Left hindlimb (tissue), 1 donor: Measurements from ENCODE around the gene CAPNS1.

Source experiments
- DNase-seq: peaks from one replicate; pipeline ENCODE4 v3.0.0-alpha.2; 2018

CAPNS1 gene

GRCh38 chr19:36139473-36140303 lies at the start of gene CAPNS1:
Gene CAPNS1, plus strand, starts transcription at chr19:36140066. Its CDS starts 946 bp downstream, at chr19:36141012.
- peak; percentile 98 for DNase-seq

GRCh38 chr19:36090910-36091695 lies 48.8 kb upstream of the CAPNS1 start:
- no peak for DNase-seq

GRCh38 chr19:36092566-36092965 lies 47.3 kb upstream of the CAPNS1 start:
- no peak for DNase-seq

GRCh38 chr19:36093146-36093662 lies 46.7 kb upstream of the CAPNS1 start:
- no peak for DNase-seq

- DNase-seq = no peak
These were observed 46.2 kb upstream of the CAPNS1 start for GRCh38 chr19:36093687-36094086.

GRCh38 chr19:36097036-36097435 lies 42.8 kb upstream of the CAPNS1 start:
- DNase-seq = no peak

GRCh38 chr19:36099166-36099785 lies 40.6 kb upstream of the CAPNS1 start:
- no peak for DNase-seq

- DNase-seq = no peak
These were observed 39.4 kb upstream of the CAPNS1 start for GRCh38 chr19:36100476-36100875.

GRCh38 chr19:36101550-36102327 lies 38.1 kb upstream of the CAPNS1 start:
- no peak for DNase-seq

- DNase-seq = no peak
These were observed 36.7 kb upstream of the CAPNS1 start for GRCh38 chr19:36103040-36103626.

- no peak for DNase-seq
These were observed 35.9 kb upstream of the CAPNS1 start for GRCh38 chr19:36103842-36104552.

- no peak for DNase-seq
These were observed 33.4 kb upstream of the CAPNS1 start for GRCh38 chr19:36106441-36106840.

GRCh38 chr19:36106991-36107390 lies 32.9 kb upstream of the CAPNS1 start:
- no peak for DNase-seq

GRCh38 chr19:36108684-36109083 lies 31.2 kb upstream of the CAPNS1 start:
- no peak for DNase-seq

- DNase-seq = no peak
These were observed 29.2 kb upstream of the CAPNS1 start, which contains the start of gene OVOL3 for GRCh38 chr19:36110487-36111199. Gene OVOL3, plus strand, starts transcription at chr19:36111143. Its CDS starts 60 bp downstream, at chr19:36111203.

- no peak for DNase-seq
These were observed 28.7 kb upstream of the CAPNS1 start for GRCh38 chr19:36111200-36111539.

- no peak for DNase-seq
These were observed 27.2 kb upstream of the CAPNS1 start for GRCh38 chr19:36112678-36113077.

GRCh38 chr19:36113425-36113824 lies 26.4 kb upstream of the CAPNS1 start:
- no peak for DNase-seq

GRCh38 chr19:36113894-36114720 lies 25.8 kb upstream of the CAPNS1 start:
- peak; percentile 52 for DNase-seq
